Stimulated activated CD8-positive, alpha-beta memory T cell treated with anti-CD3 and anti-CD28 coated beads, Interleukin-4, amount 100 ng/mL, for 24 hours (primary cell): ENCODE data around the gene CNTN1.

Source experiments
- DNase-seq: peaks from one replicate; pipeline ENCODE4 v3.0.0-alpha.2; 2020; ENCODE audit warnings: low read depth

CNTN1 gene

DNA sequence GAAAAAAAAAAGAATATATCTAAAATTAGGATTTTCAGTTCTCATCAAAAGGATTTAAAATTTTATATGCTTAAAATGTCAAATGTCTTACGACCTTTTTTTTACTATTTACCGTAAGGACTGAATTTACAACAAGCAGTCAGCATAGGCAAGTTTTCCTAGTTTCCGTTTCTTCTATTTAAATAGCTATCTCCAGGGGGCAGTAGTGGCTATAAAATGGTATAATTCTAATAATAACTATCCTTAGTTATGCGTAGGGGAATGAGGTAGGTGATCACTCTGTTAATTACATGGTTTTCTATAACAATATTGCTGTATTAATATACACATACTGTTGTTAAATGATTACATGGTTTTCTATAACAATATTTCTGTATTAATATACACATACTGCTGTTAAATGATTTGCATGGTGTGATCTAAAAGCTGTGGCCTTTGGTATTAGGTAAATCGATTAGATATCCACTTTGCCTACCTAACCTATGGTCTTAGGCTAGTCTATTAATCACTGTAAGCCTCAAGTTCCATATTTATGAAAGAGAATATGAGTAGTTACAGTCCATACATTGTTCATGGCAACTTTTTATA is 278.2 kb downstream of the CNTN1 start:
- DNase-seq, result no peak

DNA sequence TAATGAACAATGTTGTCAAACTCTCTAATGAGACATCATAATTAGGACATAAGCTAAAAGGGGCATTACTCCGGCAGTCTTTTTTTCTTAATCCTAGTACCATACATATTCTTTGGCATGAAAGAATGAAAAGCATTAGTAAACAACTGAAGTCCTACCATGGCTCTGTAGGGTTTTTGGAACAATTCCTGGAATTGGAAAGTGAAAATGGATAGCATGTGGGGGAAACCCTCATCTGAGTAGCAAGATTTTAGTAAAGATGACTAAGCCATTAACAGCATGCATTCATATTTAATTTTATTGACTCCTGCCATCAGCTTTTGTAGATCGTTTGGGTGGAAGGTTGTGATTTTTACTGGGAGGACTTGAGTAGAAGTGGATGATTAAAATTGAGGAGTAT is 279.7 kb downstream of the CNTN1 start:
- no peak for DNase-seq

DNA sequence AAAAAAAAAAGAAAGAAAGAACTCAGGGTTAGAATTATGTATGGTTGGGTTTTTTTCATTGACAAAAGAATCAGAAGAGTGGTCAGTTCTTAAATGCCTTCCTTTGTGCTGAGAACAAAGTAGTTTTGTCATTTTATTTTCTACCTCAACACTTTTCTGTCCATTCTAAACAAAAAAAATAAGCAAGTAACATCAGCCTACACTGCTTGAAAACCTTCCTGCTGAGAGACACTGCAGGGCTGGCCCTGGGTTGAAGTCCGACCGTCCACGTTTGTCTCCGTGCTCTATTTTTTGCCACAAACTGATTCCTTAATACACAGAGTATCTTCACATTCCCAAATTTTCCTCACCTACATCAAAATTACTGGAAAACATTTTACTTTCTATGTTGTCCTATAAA is 284.3 kb downstream of the CNTN1 start:
- no peak for DNase-seq

DNA sequence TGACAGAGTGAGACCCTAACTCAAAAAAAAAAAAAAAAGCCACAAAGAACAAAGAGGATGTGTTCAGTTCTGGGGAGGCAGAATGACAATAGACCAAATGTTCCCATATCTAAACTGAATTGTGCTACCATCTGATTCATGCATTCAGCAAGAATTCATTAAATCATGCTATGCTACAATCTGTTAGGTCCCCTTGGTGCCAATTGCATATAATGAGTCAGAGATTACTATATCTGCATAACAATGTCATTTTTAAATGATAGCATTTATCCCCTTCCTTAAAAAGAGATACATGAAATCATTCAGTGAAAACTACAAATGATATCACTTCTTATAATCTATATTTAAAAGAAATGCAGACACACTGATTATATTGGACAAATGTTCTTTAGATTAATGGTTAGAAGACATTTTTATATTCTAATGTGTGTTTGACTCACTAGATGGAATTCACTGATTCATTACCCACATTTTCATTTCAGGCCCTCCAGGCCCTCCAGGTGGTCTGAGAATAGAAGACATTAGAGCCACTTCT is 288.3 kb downstream of the CNTN1 start:
- DNase-seq, result no peak

DNA sequence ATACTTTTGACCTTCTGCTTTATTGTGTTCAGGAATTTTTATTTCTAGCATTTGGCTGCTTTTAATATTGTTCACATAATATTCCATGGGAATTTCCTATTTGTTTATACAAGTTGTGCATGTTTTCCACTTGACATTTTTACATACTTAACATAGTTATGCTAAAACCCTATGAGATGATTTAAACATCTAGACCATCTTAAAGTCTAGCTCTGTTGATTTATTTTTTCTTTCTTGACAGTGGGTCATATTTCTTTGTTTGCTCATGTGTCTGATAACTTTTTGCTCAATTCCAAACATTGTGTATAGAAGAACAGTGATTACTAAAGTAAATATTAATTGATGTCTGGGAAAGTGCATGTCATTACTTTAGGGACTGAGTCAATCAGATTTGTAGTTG is 293.8 kb downstream of the CNTN1 start:
- no peak for DNase-seq

DNA sequence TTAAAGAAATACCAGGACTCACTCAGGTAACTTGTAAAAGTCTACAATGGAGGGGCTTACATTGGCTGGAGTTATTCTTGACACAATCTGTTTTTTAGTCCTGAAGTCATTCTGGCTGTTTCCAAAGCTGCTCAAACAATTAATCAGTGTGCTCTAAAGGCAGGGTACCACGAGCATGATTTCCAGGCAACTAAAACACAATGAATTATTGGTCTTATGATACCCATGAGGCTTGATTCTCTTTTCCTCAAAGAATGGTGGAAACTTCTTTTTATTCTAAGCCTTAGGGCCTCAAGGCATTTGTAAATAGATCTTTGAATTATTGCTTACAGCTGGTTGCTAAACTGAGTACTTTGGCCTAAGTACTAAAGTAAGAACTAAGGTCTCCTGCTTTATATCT is 296.1 kb downstream of the CNTN1 start:
- DNase-seq, result no peak

DNA sequence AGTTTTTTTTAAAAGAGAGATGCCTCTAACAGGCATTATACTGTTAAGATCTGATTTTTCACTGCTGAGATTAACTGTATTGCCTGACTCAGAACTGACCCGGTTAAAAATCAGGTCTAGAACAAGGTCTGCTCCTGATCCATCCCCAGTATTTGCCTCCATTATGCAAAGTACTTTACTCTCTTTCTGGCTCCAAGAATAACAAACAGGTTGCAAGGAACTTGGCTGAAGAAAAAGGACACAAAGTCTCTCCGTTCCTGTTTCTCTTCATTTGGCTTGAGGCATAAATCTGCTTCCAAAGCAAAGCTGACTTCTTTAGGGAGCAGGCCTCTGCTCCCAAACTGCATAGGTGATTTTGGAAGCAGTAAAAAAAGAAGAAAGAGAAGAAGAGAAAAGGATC is 296.6 kb downstream of the CNTN1 start:
- DNase-seq, result no peak

DNA sequence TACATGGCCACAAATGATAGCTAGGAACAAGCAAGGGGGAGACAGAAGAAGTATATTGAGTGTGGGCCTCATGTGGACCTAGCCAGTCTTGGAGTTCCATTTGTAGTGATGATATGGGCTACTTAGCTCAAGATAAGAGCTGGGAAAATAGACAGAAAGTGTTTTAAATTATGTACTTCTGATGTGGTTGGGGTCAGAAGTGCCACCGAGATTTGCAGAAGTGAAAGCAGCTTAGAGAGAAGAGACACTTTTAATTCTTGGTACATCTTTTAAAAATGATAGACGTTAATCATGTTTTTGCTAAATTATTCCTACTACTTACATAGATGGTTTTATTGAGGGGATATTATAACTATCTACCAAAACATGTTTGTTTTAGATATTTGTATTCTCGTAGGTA is 297.5 kb downstream of the CNTN1 start:
- DNase-seq, result no peak

DNA sequence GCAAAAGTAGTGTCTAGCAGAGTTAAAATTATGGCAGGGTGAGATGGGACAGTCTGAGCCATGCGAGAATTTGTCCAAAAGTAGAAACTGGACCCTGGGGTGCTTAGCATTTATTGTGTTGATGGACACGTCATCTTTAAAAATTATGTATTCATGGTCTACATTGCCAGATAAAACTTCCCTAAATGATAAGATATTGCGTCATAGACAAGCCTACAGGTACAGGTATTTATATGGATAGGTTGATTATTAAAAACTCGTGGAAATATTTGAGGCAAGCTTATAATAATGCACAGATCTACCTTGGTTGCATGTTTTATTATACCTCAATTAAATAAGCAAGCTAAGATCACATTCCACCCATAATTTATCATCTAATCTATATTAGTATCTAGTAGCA is 299.9 kb downstream of the CNTN1 start:
- DNase-seq, result no peak

DNA sequence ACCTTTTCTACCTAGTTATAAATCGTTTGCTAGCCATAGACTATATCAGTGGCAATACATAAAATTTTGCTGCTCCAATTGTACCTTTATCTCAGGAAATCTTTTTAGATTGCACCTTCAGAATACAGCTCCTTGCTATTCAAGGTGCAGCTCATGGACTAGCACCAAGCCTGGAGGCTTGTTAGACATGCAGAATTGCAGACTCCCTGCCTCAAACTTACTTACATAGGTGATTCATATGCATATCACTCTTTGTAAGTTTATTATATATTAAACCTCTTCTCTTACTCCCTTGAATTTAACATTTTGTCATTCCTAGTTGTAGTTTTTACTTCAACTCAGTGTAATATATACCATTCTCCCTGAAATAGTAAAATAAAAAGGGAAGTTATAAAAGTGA is 300.4 kb downstream of the CNTN1 start:
- no peak for DNase-seq

DNA sequence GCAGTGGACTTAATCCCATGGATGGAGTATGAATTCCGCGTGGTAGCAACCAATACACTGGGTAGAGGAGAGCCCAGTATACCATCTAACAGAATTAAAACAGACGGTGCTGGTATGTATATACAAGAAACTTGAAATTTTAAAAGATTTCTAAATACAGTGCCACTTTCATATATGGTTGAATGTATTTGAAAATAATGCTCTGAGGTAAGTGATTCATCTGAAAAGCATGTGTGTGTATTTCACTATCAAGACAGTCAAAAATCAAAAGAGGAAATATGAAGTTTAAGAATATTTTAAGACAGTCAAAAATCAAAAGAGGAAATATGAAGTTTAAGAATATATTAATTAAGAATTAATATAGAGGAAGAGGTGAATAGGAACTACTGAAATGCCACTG is 300.9 kb downstream of the CNTN1 start:
- no peak for DNase-seq

DNA sequence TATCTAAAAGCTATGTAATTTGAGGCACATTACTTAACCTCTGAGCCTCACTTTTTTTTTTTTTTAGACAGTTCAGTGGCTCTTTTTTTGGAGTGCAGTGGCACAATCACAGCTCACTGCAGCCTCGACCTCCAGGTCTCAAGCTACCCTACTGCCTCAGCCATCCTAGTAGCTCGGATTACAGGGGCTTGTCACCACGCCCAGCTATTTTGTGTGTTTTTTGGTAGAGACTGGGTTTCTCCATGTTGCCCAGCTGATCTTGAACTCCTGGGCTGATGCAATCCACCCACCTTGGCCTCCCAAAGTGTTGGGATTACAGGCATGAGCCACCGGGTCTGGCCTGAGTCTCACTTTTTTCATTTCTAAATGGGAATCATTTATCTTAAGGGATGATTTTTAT is 303.9 kb downstream of the CNTN1 start:
- DNase-seq, result no peak

DNA sequence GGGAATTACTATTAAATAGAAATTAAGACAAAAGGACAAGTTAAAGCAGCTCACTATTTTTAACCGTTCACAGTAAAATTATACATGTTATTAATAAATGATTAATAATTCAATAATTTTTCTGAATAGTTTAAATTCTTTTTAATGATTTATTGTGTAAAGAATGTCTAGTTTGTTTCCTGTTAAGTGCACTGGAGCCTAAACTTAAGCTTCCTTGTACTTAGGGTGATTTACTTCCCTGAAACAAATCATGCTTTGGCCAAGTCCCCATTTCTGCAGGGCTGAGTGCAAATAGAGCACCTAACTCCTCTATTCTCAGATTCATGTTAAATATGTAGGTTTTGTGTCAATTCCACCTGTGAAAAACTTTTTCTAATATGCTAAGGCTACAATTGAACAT is 307.0 kb downstream of the CNTN1 start:
- no peak for DNase-seq

DNA sequence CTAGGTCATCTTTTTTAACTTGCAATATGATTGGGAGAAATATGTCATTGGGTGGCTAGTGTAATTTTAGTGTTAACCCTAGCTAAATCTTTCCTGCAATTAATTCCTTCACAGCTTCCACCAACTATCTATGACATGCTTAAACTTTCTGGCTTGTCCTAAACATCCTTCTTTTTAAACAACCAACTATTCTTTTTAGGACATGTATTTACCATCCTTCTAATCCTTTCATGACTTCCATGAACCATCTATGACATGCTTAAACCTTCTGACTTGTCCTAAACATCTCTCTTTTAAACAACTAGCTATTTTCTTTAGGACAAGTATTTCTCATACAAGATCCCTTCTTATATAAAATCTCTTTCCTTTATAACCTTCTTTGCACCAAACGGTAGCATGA is 316.2 kb downstream of the CNTN1 start:
- no peak for DNase-seq

DNA sequence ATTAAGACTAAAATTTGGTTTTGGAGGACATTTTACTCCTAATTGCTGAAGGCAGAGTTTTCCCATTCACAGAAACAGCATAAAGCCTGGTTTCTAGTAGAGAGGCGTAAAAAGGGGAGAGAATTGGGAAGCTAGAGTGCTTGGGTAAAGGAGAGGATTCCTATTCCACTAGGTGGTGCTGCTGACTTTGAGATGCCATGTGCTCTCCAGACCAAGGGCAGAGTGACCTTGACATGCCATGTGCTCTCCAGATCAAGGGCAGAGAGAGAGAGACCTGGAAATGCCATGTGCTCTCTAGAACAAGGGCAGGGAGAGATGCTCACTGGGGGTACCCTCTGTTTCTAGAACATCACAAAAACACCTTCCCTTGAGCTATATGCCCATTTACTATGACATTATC is 319.7 kb downstream of the CNTN1 start:
- no peak for DNase-seq

DNA sequence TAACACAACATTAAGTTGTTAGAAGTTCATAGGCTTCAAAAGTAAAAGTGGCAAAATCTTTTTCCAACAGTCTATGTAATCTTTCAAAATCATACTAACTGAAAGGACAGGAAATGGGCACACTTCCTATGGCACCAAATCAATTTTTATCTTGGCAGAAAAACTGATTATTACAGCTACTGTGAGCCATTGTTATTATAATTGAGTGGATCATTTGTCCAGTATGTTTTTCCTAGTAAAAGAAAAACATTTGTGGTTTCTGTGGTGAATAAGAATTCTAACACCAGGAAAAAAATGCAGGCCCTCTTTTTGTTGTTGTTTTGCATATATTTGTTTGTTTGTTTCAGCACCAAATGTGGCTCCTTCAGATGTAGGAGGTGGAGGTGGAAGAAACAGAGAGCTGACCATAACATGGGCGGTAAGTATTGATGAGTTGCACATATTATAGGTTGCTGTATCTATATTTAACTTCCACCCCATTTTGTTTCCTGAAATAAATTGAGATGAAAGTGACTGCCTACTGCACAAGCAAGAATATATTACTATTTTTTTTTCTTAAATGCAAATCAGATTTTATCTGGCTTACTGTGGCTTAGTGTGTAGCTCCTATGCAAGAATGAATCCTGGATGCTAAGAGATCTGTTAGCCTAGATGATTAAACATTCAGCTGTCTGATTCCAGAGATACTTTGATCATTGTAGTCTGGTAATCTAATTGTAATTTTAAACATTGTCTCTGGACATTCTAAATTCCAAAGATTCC is 321.8 kb downstream of the CNTN1 start:
- no peak for DNase-seq

DNA sequence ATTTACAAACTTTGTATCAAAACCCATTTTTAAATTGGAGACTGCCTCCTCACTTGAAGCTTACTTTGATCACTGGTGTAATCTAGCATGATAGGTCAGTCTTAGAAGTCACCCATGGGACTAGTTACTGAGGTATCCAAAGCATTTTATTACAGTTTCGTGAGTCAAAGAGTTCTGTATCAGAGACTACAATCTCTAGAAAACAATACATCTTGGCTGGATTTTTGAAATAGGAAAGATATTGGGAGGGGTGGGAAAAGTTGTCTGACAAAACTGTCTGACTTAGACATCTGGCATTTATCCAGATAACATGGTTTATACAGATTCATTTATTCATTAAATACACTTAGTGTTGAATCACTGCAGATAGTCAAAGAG is 322.4 kb downstream of the CNTN1 start:
- no peak for DNase-seq

DNA sequence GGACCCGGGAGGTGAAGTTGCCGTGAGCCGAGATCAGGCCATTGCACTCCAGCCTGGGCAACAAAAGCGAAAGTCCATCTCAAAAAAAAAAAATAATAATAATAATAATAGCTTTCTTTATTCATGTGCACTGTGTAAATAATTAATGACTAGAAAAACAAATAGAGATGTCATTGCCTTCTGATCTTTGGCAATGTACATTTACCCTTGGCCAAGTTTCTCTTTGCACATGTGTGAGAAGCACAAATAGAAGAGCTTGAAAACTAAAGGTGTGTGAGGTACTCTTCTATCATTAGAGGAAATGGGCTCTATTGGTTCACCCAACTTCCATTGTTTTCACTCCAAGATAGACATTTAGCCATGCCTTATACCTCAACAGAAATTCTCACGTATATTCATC is 325.8 kb downstream of the CNTN1 start:
- no peak for DNase-seq

DNA sequence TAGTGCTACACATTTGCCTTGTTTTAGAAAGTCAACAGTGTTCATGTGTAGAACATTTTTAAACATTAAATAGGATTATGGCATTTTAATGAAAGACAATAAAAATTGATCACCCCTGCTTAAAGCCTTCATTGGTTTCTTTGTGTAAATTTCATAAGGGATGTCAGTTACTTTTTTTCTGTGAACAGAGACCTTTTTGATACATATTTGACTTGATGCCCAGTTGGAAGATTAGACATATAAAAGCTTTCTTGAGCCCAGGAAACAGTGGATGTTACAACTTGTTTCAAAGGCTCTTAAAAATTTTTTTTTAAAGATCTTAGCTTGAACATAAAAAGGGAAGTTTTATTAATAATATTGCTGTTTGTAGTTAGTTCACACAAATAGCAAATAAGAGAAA is 327.2 kb downstream of the CNTN1 start:
- DNase-seq, result no peak

DNA sequence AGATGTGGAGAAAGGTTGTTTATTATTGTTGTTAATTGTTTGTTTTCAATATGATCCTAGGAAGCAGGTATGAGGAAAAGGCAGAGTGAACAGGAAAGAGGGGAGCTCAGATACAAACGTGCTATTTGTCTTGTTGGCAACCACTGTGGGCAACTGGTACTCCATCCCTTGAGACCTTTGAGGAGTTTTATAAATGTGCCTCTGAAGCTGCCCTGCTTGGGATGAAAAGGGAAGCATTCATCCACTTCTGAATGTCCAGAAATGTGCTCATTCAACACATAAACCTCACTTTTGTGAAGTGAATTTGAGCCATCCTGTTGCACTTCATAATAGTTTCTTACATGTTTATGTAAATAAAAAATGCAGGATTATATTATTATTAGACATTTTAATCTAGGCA is 331.6 kb downstream of the CNTN1 start:
- DNase-seq, result no peak

DNA sequence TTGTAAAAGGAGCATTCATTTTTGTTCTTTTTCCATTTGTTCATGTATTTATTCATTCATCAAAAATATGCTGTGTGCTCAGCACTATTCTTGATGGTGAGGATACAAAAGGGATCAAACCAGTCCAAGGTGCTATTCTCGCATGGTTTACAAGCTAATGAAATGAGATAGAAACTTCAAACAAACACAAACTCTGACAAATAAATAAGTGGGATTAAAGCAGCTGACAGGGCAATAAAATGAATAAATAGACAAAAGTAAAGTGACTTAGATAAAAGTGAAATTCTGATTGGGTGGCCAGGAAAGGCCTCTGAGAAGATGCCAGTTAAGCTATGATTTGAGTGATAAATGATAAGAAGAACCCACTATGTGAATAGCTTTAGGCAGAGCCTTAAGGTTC is 333.9 kb downstream of the CNTN1 start:
- no peak for DNase-seq

DNA sequence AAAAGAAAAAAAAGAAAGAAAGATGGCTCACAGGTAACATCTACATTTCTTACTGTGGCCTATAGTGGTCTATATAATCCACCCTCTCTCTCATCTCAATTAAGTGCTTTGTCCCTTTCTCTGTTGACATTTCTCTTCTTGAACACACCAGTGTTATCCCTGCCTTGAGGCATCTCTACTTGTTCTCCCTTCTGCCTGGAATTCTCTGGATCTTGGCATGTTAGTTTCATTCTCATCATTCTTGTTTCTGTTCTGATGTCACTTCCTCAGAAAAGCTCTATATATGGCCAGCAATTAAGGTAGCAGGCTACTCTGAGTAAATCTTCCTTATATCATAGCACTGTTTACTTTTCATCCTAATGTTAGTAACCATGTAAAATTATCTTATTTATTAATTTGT is 340.1 kb downstream of the CNTN1 start:
- no peak for DNase-seq

DNA sequence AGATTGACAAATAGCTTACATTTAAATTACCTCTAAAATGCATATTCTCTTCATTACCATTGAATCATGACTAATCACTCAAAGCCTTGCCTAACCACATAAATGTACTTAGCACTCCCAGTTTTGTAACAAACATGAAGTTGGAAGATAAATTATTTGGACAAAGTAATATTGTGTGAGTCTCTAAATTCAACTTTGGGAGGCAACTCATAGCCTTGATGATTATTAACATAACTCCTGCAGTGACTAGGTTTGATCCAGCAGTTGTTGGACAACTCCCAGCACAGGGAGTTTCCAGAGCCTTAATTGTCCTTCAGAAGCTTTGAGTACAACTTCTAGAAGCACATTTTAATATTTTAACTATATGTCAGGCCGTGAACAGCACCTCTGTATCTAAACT is 342.4 kb downstream of the CNTN1 start:
- DNase-seq, result no peak

DNA sequence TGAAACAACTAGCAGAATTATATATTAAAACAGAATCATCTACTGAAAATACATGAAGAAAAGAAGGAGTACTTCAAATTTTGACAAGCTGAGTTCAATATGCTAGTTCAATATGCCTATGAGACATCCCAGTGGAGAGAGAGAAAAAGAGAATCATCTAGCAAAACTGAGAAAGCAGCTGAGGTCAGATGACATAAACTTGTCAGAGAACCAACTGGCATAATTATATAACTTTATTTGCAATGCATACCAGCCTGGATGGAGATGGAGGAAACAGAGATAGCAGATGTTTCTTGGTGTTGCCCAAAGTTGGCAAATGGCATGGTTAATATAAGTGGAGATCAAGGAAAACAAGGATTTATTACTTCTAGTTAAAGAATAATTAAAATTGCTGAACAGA is 347.2 kb downstream of the CNTN1 start:
- DNase-seq, result no peak
